Astrocyte of the cerebellum (primary cell): ENCODE measurements around the gene LMBR1.
"Not testable (repeated sequence)": the region's sequence is repeated elsewhere in the genome, so short reads cannot be mapped to it uniquely, and the experiment has no call there.

Source experiments
- DNase-seq: peaks from one replicate; pipeline ENCODE4 v3.0.0-alpha.2; 2011; ENCODE audit warnings: low read depth
- H3K4me3 ChIP-seq: 2 replicates; pipeline ENCODE4 v1.5.1; 2011; ENCODE audit warnings: mild to moderate bottlenecking, low read depth, low read length, moderate library complexity
- in situ Hi-C: cut with HindIII; loops from 2 replicates; pipeline ENCODE4 v1.10.0; 2017; ENCODE audit warnings: low sequenced_read_pairs
- TF ChIP-seq, protein P1 (sequence below): IDR thresholded peaks from 2 replicates; pipeline ENCODE4 v1.5.1; 2012; ENCODE audit warnings: low read length, low read depth, moderate library complexity, mild to moderate bottlenecking; ENCODE audit errors: missing control alignments

The LMBR1 gene

DNA sequence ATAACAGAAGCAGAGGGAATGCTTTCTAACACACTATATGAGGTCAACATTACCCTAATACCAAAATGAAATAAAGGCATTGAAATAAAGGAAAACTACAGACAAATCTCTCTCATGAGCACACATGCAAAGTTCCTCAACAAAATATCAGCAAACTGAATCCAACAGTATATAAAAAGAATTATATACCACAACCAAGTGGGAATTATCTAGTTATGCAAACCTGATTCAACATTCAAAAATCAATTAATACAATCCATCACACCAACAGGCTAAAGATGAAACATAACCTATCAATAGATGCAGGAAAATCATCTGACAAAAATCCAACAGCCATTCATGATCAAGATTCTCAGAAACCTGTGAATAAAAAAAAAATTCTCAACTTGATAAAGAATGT is 34.5 kb downstream of the LMBR1 start:
- no peak for DNase-seq
- TF ChIP-seq, protein P1, sequence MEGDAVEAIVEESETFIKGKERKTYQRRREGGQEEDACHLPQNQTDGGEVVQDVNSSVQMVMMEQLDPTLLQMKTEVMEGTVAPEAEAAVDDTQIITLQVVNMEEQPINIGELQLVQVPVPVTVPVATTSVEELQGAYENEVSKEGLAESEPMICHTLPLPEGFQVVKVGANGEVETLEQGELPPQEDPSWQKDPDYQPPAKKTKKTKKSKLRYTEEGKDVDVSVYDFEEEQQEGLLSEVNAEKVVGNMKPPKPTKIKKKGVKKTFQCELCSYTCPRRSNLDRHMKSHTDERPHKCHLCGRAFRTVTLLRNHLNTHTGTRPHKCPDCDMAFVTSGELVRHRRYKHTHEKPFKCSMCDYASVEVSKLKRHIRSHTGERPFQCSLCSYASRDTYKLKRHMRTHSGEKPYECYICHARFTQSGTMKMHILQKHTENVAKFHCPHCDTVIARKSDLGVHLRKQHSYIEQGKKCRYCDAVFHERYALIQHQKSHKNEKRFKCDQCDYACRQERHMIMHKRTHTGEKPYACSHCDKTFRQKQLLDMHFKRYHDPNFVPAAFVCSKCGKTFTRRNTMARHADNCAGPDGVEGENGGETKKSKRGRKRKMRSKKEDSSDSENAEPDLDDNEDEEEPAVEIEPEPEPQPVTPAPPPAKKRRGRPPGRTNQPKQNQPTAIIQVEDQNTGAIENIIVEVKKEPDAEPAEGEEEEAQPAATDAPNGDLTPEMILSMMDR, result no peak
- in situ Hi-C loops, result no loop called here
- H3K4me3 ChIP-seq, result no peak overlapping the region

DNA sequence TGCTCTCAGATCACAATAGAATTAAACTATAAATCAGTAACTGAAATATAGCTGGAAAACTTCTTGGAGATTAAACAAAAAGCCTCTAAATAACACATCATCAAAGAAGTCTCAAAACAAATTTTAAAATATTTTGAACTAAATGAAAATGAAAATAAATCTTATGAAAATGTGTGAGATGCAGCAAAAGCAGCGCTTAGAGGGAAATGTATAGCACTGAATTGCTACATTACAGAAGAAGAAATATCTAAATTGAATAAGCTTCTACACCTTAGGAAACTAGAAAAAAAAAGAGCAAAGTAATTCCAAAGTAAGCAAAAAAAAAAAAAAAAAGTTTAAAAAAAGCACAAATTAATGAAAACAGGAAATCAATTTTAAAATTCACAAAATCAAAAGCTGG is 35.2 kb downstream of the LMBR1 start:
- DNase-seq, result no peak
- no peak overlapping the region for H3K4me3 ChIP-seq
- TF ChIP-seq, protein P1, result no peak
- in situ Hi-C loops, result no loop called here

DNA sequence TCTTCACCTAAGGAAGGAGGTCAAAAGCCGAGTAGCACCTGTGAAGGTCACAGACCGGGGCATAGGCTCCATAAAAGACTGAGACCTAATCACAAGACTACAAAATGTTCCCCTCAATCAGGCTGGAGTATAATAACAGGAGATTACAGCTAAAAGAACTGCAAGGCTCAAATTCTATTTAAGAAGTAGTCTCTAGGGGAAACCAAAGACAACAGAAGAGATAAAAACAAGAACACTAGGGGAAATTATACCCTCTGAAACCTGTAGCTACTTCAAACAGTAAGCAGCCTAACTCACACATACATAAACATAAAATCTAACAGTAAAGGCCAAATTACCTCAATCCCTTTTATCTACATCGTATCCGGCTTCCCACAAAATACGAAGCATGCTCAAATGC is 38.3 kb downstream of the LMBR1 start:
- no peak overlapping the region for H3K4me3 ChIP-seq
- in situ Hi-C loops, result no loop called here
- DNase-seq, result no peak
- TF ChIP-seq, protein P1, result no peak

DNA sequence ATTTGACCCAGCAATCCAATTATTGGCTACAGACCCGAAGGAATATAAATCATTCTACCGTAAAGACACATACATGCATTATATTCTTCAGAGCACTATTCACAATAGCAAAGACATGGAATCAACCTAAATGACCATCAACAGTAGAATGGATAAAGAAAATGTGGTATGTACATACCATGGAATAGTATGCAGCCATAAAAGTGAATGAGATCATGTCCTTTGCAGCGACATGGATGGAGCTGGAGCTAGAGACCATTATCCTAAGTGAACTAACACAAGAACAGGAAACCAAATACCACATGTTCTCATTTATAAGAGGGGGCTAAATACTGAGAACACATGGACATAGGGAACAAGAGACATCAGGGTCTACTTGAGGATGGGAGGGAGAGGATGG is 44.0 kb downstream of the LMBR1 start:
- no peak for DNase-seq
- TF ChIP-seq, protein P1, result no peak
- no peak overlapping the region for H3K4me3 ChIP-seq
- in situ Hi-C loops, result no loop called here

DNA sequence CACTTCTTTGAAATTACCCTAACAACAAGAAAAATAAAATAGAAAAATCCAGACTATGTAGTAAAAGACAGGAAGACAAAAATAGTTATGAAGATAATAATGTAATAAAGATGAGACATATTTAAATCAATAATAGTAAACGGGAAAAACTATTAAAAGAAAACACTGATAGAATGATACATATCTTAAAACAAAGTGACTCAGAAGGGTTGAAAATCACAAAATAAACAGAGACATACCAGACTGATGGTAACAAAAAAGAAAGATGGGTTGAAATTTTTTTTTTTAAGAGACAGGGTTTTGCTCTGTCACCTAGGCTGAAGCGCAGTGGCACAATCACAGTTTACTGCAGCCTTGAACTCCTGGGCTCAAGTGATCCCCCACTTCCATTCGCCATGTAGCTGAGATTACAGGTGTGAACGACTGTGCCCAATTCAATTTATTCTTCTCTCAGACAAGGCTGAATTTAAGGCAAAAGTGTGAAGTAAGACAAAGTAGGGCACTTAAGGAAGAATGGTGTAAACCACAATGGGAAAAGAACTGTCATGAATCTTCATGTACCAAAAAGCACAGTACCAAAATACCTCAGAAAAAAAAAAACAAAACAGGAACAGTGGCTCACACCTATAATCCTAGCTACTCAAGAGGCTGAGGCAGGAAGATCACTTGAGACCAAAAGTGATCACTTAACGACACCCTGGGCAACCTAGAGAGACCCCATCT is 47.4 kb downstream of the LMBR1 start:
- in situ Hi-C loops, result no loop called here
- TF ChIP-seq, protein P1, result no peak
- DNase-seq, result no peak
- no peak overlapping the region for H3K4me3 ChIP-seq

DNA sequence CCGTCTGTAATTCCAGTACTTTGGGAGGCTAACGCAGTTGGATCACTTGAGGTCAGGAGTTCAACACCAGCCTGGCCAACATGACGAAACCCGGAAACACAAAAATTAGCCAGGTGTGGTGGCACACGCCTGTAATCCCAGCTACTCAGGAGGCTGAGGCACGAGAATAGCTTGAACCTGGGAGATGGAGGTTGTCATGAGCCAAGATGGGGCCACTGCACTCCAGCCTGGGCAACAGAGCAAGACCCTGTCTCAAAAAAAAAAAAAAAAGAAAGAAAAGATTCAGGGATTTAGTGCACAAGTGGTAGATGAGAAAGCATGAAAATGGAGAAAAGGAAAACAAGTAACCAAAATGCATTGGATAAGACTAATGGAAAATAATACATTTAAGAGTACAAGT is 49.4 kb downstream of the LMBR1 start:
- DNase-seq, in situ Hi-C loops, H3K4me3 ChIP-seq: not testable (repeated sequence)

DNA sequence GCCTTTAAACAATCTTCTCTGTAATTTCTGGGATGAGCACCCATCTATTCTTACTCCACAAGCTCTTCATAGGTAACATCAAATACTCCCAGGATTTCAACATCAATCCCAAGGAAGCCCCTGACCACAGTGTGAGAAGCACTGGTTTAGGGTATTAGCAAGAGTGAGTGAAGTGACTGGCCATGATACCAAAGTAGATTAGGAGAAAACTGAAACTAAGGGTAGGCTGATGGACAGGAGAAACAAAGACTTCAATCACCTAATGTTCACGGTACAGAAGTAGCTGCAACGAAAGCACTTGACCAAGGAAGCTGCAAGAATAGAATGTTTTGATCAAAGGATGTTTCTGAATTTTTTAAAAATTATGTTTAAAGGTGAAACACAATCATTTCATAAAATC is 49.8 kb downstream of the LMBR1 start:
- H3K4me3 ChIP-seq, result no peak overlapping the region
- in situ Hi-C loops, result no loop called here
- TF ChIP-seq, protein P1, result no peak
- no peak for DNase-seq
